Measurements from ENCODE around the gene CMC2. TPM values are rescaled to one million over a fixed set of nuclear protein-coding genes. Genes with fewer than 3 reads are reported as not detected.

CMC2 gene
- total RNA-seq, 1 experiment from 2014 or later: 64.2 TPM

DNA sequence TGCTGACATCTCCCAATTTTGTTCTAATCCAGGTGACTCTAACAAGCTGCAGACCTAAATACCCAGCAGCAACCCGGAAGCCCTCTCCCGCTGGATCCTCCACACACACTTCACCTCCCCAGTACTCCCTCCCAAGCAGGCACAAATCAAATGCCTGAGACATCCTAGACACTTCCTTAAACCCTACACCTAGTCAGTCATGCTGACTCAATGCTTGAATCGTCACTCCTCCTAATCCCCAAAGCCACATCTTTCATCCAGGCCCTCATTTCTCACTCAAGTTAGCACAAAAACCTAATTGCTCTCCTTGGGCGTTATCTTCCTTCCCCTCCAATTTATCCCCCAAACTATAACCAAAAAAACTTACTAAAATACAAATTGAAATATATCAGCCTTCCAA lies 32.7 kb downstream of the CMC2 start:
- Histone ChIP-seq H3K4me2 (ENCODE audit: insufficient read depth, insufficient read length, low read length) (no peak overlapping the region), H3K9me3 (ENCODE audit: control insufficient read depth, low read depth, low read length) (no peaks in the 10 kb centered on the region), H2BK5ac (ENCODE audit: insufficient read length, low read length) (no peak overlapping the region), H4K5ac (ENCODE audit: insufficient read length, low read depth, low read length) (no peak overlapping the region), H2AFZ (ENCODE audit: low read length) (no peak overlapping the region), H4K20me1 (ENCODE audit: control insufficient read depth, insufficient read depth, insufficient read length) (no peaks in the 10 kb centered on the region), H3K79me2 (ENCODE audit: insufficient read depth, low read length) (no peaks in the 10 kb centered on the region), H3K18ac (ENCODE audit: insufficient read length, low read depth, low read length) (no peak overlapping the region), H3K56ac (ENCODE audit: insufficient read length, low read depth, low read length) (no peak overlapping the region), H4K91ac (ENCODE audit: insufficient read length, low read depth, low read length) (no peak overlapping the region), H3K9ac (ENCODE audit: extremely low read depth, insufficient read length, low read length) (no peak overlapping the region), H3K27me3 (ENCODE audit: insufficient read depth, low read length) (no peaks in the 10 kb centered on the region), H2BK120ac (ENCODE audit: low read depth, low read length, poor library complexity, severe bottlenecking) (no peak overlapping the region), H3K27ac (ENCODE audit: insufficient read length, low read depth, low read length) (no peak overlapping the region), H3T11ph (ENCODE audit: low read length) (no peak overlapping the region), H3K4ac (ENCODE audit: low read depth, low read length) (no peak overlapping the region), H2BK15ac (ENCODE audit: low read depth, low read length) (no peak overlapping the region), H4K8ac (replicated peaks; ENCODE audit: insufficient read length, low read depth, low read length) (no peak overlapping the region), H3K14ac (ENCODE audit: insufficient read depth, low read length) (no peak overlapping the region), H2BK20ac (ENCODE audit: low read depth, low read length, poor library complexity, severe bottlenecking) (no peak overlapping the region), H3K4me1 (ENCODE audit: insufficient read depth, low read length) (no peaks in the 10 kb centered on the region), H3K79me1 (ENCODE audit: insufficient read depth, low read depth, low read length, poor library complexity, severe bottlenecking) (no peaks in the 10 kb centered on the region), H2AK5ac (ENCODE audit: insufficient read length, low read length) (no peak overlapping the region), H2BK12ac (ENCODE audit: insufficient read length, low read depth, low read length) (no peak overlapping the region), H3K23ac (ENCODE audit: insufficient read length, low read depth, low read length) (no peak overlapping the region), H3K23me2 (ENCODE audit: insufficient read length, low read depth, low read length, poor library complexity, severe bottlenecking) (no peaks in the 10 kb centered on the region)
- no peak for TF ChIP-seq CTCF (conservative IDR thresholded peaks at IDR 0.05)
- no peaks in the 10 kb centered on the region for H3K27me3 Mint-ChIP-seq (ENCODE audit: low read depth)
- 100% methylated on average over 1 of the region's 4 CpGs for WGBS (ENCODE audit: extremely low coverage, insufficient read length, low lambda C conversion rate)
- peaks cover 3 to 10% (median 4%) of the 10 kb centered on the region in 3 experiments; a peak in 6 of 7 replicates for H3K36me3 Mint-ChIP-seq (ENCODE audit: insufficient read depth in 1 of 3, low read depth in 3 of 3)
- H3K4me3 Mint-ChIP-seq: no peak overlapping the region
- DNase-seq: no peak
- no peaks in the 10 kb centered on the region for H3K9me3 Mint-ChIP-seq
- H3K27ac Mint-ChIP-seq: peak overlapping the region in 1 of 3 experiments; percentile 72; a peak in 2 of 7 replicates
- peaks cover 10 to 11% of the 10 kb centered on the region in 2 experiments for H3K4me1 Mint-ChIP-seq
